ENCODE data around the gene PARD3B.

Gene PARD3B

GRCh38 chr2:205346649-205347048, 801.4 kb downstream of the PARD3B start:
- H3K4me3 ChIP-seq (ENCODE audit: insufficient read length, low read depth), result no peak overlapping the region
- no peak for TF ChIP-seq ZNF274 (IDR thresholded peaks at IDR 0.05; ENCODE audit: low read depth, low read length)
- TF ChIP-seq SUZ12 (IDR thresholded peaks at IDR 0.05; ENCODE audit: extremely low read depth, insufficient read depth, insufficient read length), result no peak
- no peak for TF ChIP-seq YY1 (IDR thresholded peaks at IDR 0.05; ENCODE audit: insufficient read depth, insufficient read length)
- no peak for DNase-seq (ENCODE audit: low read depth, low spot score)

GRCh38 chr2:205347899-205348298, 802.6 kb downstream of the PARD3B start:
- no peaks in the 10 kb centered on the region for H3K36me3 ChIP-seq (ENCODE audit: insufficient read depth, insufficient read length, low read length)
- no peaks in the 10 kb centered on the region for H3K27me3 ChIP-seq (ENCODE audit: insufficient read depth, insufficient read length)
- DNase-seq (ENCODE audit: low read depth, low spot score), result no peak
- TF ChIP-seq YY1 (IDR thresholded peaks at IDR 0.05; ENCODE audit: insufficient read depth, insufficient read length), result no peak
- TF ChIP-seq SUZ12 (IDR thresholded peaks at IDR 0.05; ENCODE audit: extremely low read depth, insufficient read depth, insufficient read length), result no peak
- no peak for TF ChIP-seq ZNF274 (IDR thresholded peaks at IDR 0.05; ENCODE audit: low read depth, low read length)
- no peak overlapping the region for H3K9ac ChIP-seq (ENCODE audit: insufficient read length, low read depth)
- no peaks in the 10 kb centered on the region for H3K4me1 ChIP-seq (ENCODE audit: insufficient read depth, insufficient read length)
- H3K4me3 ChIP-seq (ENCODE audit: insufficient read length, low read depth), result no peak overlapping the region
- no peaks in the 10 kb centered on the region for H3K9me3 ChIP-seq (ENCODE audit: insufficient read depth, low read length)

More at GRCh38 chr2:205346649-205347048, 801.4 kb downstream of the PARD3B start:
- Histone ChIP-seq H3K4me1 (ENCODE audit: insufficient read depth, insufficient read length) (no peaks in the 10 kb centered on the region), H3K36me3 (ENCODE audit: insufficient read depth, insufficient read length, low read length) (no peaks in the 10 kb centered on the region), H3K27me3 (ENCODE audit: insufficient read depth, insufficient read length) (no peaks in the 10 kb centered on the region), H3K9me3 (ENCODE audit: insufficient read depth, low read length) (no peaks in the 10 kb centered on the region), H3K9ac (ENCODE audit: insufficient read length, low read depth) (no peak overlapping the region)

GRCh38 chr2:205352094-205352493, 806.8 kb downstream of the PARD3B start:
- no peak overlapping the region for H3K9ac ChIP-seq (ENCODE audit: insufficient read length, low read depth)
- H3K9me3 ChIP-seq (ENCODE audit: insufficient read depth, low read length), result no peaks in the 10 kb centered on the region; the same call in 1 of the 2 replicates
- H3K4me1 ChIP-seq (ENCODE audit: insufficient read depth, insufficient read length), result no peaks in the 10 kb centered on the region
- DNase-seq (ENCODE audit: low read depth, low spot score), result no peak
- TF ChIP-seq YY1 (IDR thresholded peaks at IDR 0.05; ENCODE audit: insufficient read depth, insufficient read length), result no peak
- no peak for TF ChIP-seq ZNF274 (IDR thresholded peaks at IDR 0.05; ENCODE audit: low read depth, low read length)
- TF ChIP-seq SUZ12 (IDR thresholded peaks at IDR 0.05; ENCODE audit: extremely low read depth, insufficient read depth, insufficient read length), result no peak
- H3K4me3 ChIP-seq (ENCODE audit: insufficient read length, low read depth), result no peak overlapping the region
- no peaks in the 10 kb centered on the region for H3K27me3 ChIP-seq (ENCODE audit: insufficient read depth, insufficient read length)
- H3K36me3 ChIP-seq (ENCODE audit: insufficient read depth, insufficient read length, low read length), result no peaks in the 10 kb centered on the region

- H3K9me3 ChIP-seq (ENCODE audit: insufficient read depth, low read length), result no peaks in the 10 kb centered on the region; the same call in 1 of the 2 replicates
- no peaks in the 10 kb centered on the region for H3K4me1 ChIP-seq (ENCODE audit: insufficient read depth, insufficient read length)
- H3K27me3 ChIP-seq (ENCODE audit: insufficient read depth, insufficient read length), result no peaks in the 10 kb centered on the region
- TF ChIP-seq YY1 (IDR thresholded peaks at IDR 0.05; ENCODE audit: insufficient read depth, insufficient read length) (no peak), SUZ12 (IDR thresholded peaks at IDR 0.05; ENCODE audit: extremely low read depth, insufficient read depth, insufficient read length) (no peak), ZNF274 (IDR thresholded peaks at IDR 0.05; ENCODE audit: low read depth, low read length) (no peak)
- no peak for DNase-seq (ENCODE audit: low read depth, low spot score)
- no peak overlapping the region for H3K9ac ChIP-seq (ENCODE audit: insufficient read length, low read depth)
- no peak overlapping the region for H3K4me3 ChIP-seq (ENCODE audit: insufficient read length, low read depth)
- no peaks in the 10 kb centered on the region for H3K36me3 ChIP-seq (ENCODE audit: insufficient read depth, insufficient read length, low read length)
Observed at GRCh38 chr2:205352593-205352992, 807.3 kb downstream of the PARD3B start.

GRCh38 chr2:205357732-205358131, 812.5 kb downstream of the PARD3B start:
- H3K27me3 ChIP-seq (ENCODE audit: insufficient read depth, insufficient read length), result no peaks in the 10 kb centered on the region
- TF ChIP-seq YY1 (IDR thresholded peaks at IDR 0.05; ENCODE audit: insufficient read depth, insufficient read length) (no peak), ZNF274 (IDR thresholded peaks at IDR 0.05; ENCODE audit: low read depth, low read length) (no peak), SUZ12 (IDR thresholded peaks at IDR 0.05; ENCODE audit: extremely low read depth, insufficient read depth, insufficient read length) (no peak)

GRCh38 chr2:205358351-205358815, 813.1 kb downstream of the PARD3B start:
- Histone ChIP-seq H3K9me3 (ENCODE audit: insufficient read depth, low read length) (no peaks in the 10 kb centered on the region; the same call in 1 of the 2 replicates), H3K36me3 (ENCODE audit: insufficient read depth, insufficient read length, low read length) (no peaks in the 10 kb centered on the region), H3K9ac (ENCODE audit: insufficient read length, low read depth) (no peak overlapping the region), H3K4me3 (ENCODE audit: insufficient read length, low read depth) (no peak overlapping the region), H3K4me1 (ENCODE audit: insufficient read depth, insufficient read length) (no peaks in the 10 kb centered on the region), H3K27me3 (ENCODE audit: insufficient read depth, insufficient read length) (no peaks in the 10 kb centered on the region)
- TF ChIP-seq ZNF274 (IDR thresholded peaks at IDR 0.05; ENCODE audit: low read depth, low read length), result no peak
- peak; percentile 28 for DNase-seq (ENCODE audit: low read depth, low spot score)

More at GRCh38 chr2:205357732-205358131, 812.5 kb downstream of the PARD3B start:
- H3K36me3 ChIP-seq (ENCODE audit: insufficient read depth, insufficient read length, low read length), result no peaks in the 10 kb centered on the region
- no peaks in the 10 kb centered on the region; the same call in 1 of the 2 replicates for H3K9me3 ChIP-seq (ENCODE audit: insufficient read depth, low read length)
- no peak overlapping the region for H3K4me3 ChIP-seq (ENCODE audit: insufficient read length, low read depth)
- no peak overlapping the region for H3K9ac ChIP-seq (ENCODE audit: insufficient read length, low read depth)
- no peaks in the 10 kb centered on the region for H3K4me1 ChIP-seq (ENCODE audit: insufficient read depth, insufficient read length)
- DNase-seq (ENCODE audit: low read depth, low spot score), result no peak

GRCh38 chr2:205361272-205361671, 816.0 kb downstream of the PARD3B start:
- TF ChIP-seq ZNF274 (IDR thresholded peaks at IDR 0.05; ENCODE audit: low read depth, low read length) (no peak), SUZ12 (IDR thresholded peaks at IDR 0.05; ENCODE audit: extremely low read depth, insufficient read depth, insufficient read length) (no peak), YY1 (IDR thresholded peaks at IDR 0.05; ENCODE audit: insufficient read depth, insufficient read length) (no peak)
- H3K9ac ChIP-seq (ENCODE audit: insufficient read length, low read depth), result no peak overlapping the region
- no peaks in the 10 kb centered on the region for H3K4me1 ChIP-seq (ENCODE audit: insufficient read depth, insufficient read length)
- no peaks in the 10 kb centered on the region for H3K36me3 ChIP-seq (ENCODE audit: insufficient read depth, insufficient read length, low read length)
- no peaks in the 10 kb centered on the region for H3K9me3 ChIP-seq (ENCODE audit: insufficient read depth, low read length)
- H3K4me3 ChIP-seq (ENCODE audit: insufficient read length, low read depth), result no peak overlapping the region
- no peaks in the 10 kb centered on the region for H3K27me3 ChIP-seq (ENCODE audit: insufficient read depth, insufficient read length)
- no peak for DNase-seq (ENCODE audit: low read depth, low spot score)

Measured in NT2/D1 (cell line).